Lower leg skin (tissue), 3 donors: ENCODE data around the gene SEPTIN2.

ENCODE experiments used
- CTCF ChIP-seq, 3 donors: fragments of 450-650 bp; IDR thresholded peaks; one replicate each; pipeline ENCODE4 v1.5.1; 2016; ENCODE audit warnings: antibody characterized with exemption in 3 of 3, mild to moderate bottlenecking in 3 of 3, moderate library complexity in 2 of 3
- POLR2A ChIP-seq, 2 donors: fragments of 450-650 bp; IDR thresholded peaks; one replicate each; pipeline ENCODE4 v1.6.1; 2016 to 2017; ENCODE audit warnings: antibody characterized with exemption in 2 of 2, mild to moderate bottlenecking in 1 of 2, moderate library complexity in 1 of 2

GRCh38 chr2:241372361-241372992 lies 56.8 kb downstream of the SEPTIN2 start:
- TF ChIP-seq POLR2A (IDR thresholded peaks at IDR 0.05): no peak
- no peak for TF ChIP-seq CTCF (IDR thresholded peaks at IDR 0.05)
